HCT116 (cell line): ENCODE measurements around the gene DHRS2. TPM values are rescaled to one million over a fixed set of nuclear protein-coding genes. Genes with fewer than 3 reads are reported as not detected.

Experiments
- ATAC-seq: fragments of 200-7000 bp; cut with Tn5 transposase; 2 replicates; pipeline ENCODE4 v1.9.1; 2020; ENCODE audit warnings: mild to moderate bottlenecking, moderate library complexity
- BruUV-seq: library from RNA; stranded (reverse); fragments of 400-500 nt; replicated peaks from 2 replicates; lab custom pipeline; 2021; lab: Mats Ljungman, UMichigan
- CTCF ChIA-PET: fragments of 300-600 bp; sonication (Branson Sonifier 250); formaldehyde crosslinking; loops from one replicate; lab custom pipeline; 2021; ENCODE audit warnings: antibody characterized with exemption; lab: Charles Lee
- POLR2A ChIA-PET: fragments of 300-600, 350-600 bp; sonication (Branson Sonifier 250); formaldehyde crosslinking; loops from one replicate; lab custom pipeline; 2021; ENCODE audit warnings: antibody characterized with exemption; lab: Charles Lee
- RAD21 ChIA-PET, 2 experiments: fragments of 300-600 bp; sonication (Branson Sonifier 250); formaldehyde crosslinking; loops; one replicate each; lab custom pipeline; 2023; ENCODE audit warnings: low total read pairs in 2 of 2; ENCODE audit not compliant: uncharacterized antibody in 2 of 2, unreplicated experiment in 2 of 2, low non-redundant PET in 1 of 2; lab: Charles Lee
- DNase-seq: peaks from one replicate; pipeline ENCODE4 v3.0.0-alpha.2; 2010; ENCODE audit warnings: low read depth, low spot score
- H2AFZ ChIP-seq: fragments of 200-600 bp; shearing (Covaris generic), sonication (generic); 2 replicates; pipeline ENCODE4 v1.6.1; 2017; ENCODE audit warnings: low read depth, mixed run types, mixed read lengths, antibody characterized with exemption, low read length; ENCODE audit not compliant: poor library complexity, severe bottlenecking
- H3K27ac ChIP-seq: 2 replicates; pipeline ENCODE4 v1.5.1; 2012; ENCODE audit warnings: low read depth, low read length
- H3K27me3 ChIP-seq: fragments of 200-600 bp; sonication (generic); 2 replicates; pipeline ENCODE4 v1.6.1; 2016; ENCODE audit warnings: mixed run types, low read length, mixed read lengths; ENCODE audit not compliant: insufficient read depth
- H3K36me3 ChIP-seq, 2 experiments: fragments of 200-500 bp in 1 of 2; fragments of 200-600 bp in 1 of 2; sonication (Bioruptor generic) in 1 of 2; sonication (generic) in 1 of 2; 2 replicates each; pipeline versions ENCODE4 v1.5.1 to v1.6.1; 2014 to 2016; ENCODE audit warnings: low read length in 2 of 2, inconsistent platforms in 1 of 2, mixed read lengths in 1 of 2, mixed run types in 1 of 2; ENCODE audit not compliant: insufficient read depth in 2 of 2, control insufficient read depth in 1 of 2
- H3K4me1 ChIP-seq, 2 experiments: fragments of 200-600 bp in 1 of 2; sonication (generic) in 1 of 2; 2 replicates each; pipeline versions ENCODE4 v1.5.1 to v1.6.1; 2012 to 2017; ENCODE audit warnings: low read length in 2 of 2, inconsistent platforms in 1 of 2, mild to moderate bottlenecking in 1 of 2, mixed read lengths in 1 of 2, mixed run types in 1 of 2, moderate library complexity in 1 of 2; ENCODE audit not compliant: insufficient read depth in 2 of 2, control insufficient read depth in 1 of 2
- H3K4me2 ChIP-seq: fragments of 200-600 bp; sonication (generic); 2 replicates; pipeline ENCODE4 v1.6.1; 2017; ENCODE audit warnings: mixed run types, low read length, mixed read lengths
- H3K4me3 ChIP-seq, 2 experiments: fragments of 200-600 bp in 1 of 2; sonication (generic) in 1 of 2; replicated peaks in 1 of 2; 2 replicates each; pipeline ENCODE4 v1.5.1; 2011 to 2016; ENCODE audit warnings: low read length in 2 of 2, control low read depth in 1 of 2, low read depth in 1 of 2, mild to moderate bottlenecking in 1 of 2, mixed read lengths in 1 of 2, mixed run types in 1 of 2
- H3K79me2 ChIP-seq: fragments of 200-600 bp; sonication (generic); 2 replicates; pipeline ENCODE4 v1.6.1; 2017; ENCODE audit warnings: mild to moderate bottlenecking, mixed run types, low read length, moderate library complexity, mixed read lengths; ENCODE audit not compliant: insufficient read depth
- H3K9ac ChIP-seq: fragments of 200-600 bp; sonication (generic); 2 replicates; pipeline ENCODE4 v1.6.1; 2016; ENCODE audit warnings: low read length, mixed read lengths
- H3K9me2 ChIP-seq: fragments of 200-600 bp; sonication (generic), shearing (Covaris generic); 2 replicates; pipeline ENCODE4 v1.6.1; 2017; ENCODE audit warnings: mixed run types, mild to moderate bottlenecking, moderate library complexity; ENCODE audit not compliant: insufficient read depth
- H3K9me3 ChIP-seq, 2 experiments: fragments of 200-500 bp in 1 of 2; fragments of 200-600 bp in 1 of 2; sonication (Bioruptor generic) in 1 of 2; sonication (generic) in 1 of 2; 2 replicates each; pipeline ENCODE4 v1.6.1; 2014 to 2017; ENCODE audit warnings: low read length in 2 of 2, mixed read lengths in 2 of 2, inconsistent platforms in 1 of 2, low read depth in 1 of 2, mild to moderate bottlenecking in 1 of 2, mixed run types in 1 of 2, moderate library complexity in 1 of 2; ENCODE audit not compliant: control insufficient read depth in 1 of 2, insufficient read depth in 1 of 2
- H4K20me1 ChIP-seq: fragments of 200-600 bp; sonication (generic), shearing (Covaris generic); 2 replicates; pipeline ENCODE4 v1.6.1; 2017; ENCODE audit warnings: mixed run types, mild to moderate bottlenecking, moderate library complexity; ENCODE audit not compliant: insufficient read depth
- ATF3 ChIP-seq: IDR thresholded peaks from 2 replicates; pipeline ENCODE4 v1.6.1; 2012
- CBX3 ChIP-seq: IDR thresholded peaks from 2 replicates; pipeline ENCODE4 v1.6.1; 2012; ENCODE audit warnings: low read depth
- EGR1 ChIP-seq: IDR thresholded peaks from 2 replicates; pipeline ENCODE4 v1.6.1; 2012; ENCODE audit warnings: low read depth
- ELF1 ChIP-seq: IDR thresholded peaks from 2 replicates; pipeline ENCODE4 v1.6.1; 2012; ENCODE audit warnings: low read depth, borderline replicate concordance
- EZH2 ChIP-seq: fragments of 200-600 bp; sonication (generic); IDR thresholded peaks from 2 replicates; pipeline ENCODE4 v1.6.1; 2017; ENCODE audit warnings: antibody characterized with exemption, mixed run types
- EZH2phosphoT487 ChIP-seq: fragments of 200-600 bp; IDR thresholded peaks from 2 replicates; pipeline ENCODE4 v1.6.1; 2018; ENCODE audit warnings: antibody characterized with exemption, borderline replicate concordance
- FOSL1 ChIP-seq: IDR thresholded peaks from 2 replicates; pipeline ENCODE4 v1.6.1; 2012; ENCODE audit warnings: low read depth
- REST ChIP-seq: IDR thresholded peaks from 2 replicates; pipeline ENCODE4 v1.6.1; 2012; ENCODE audit warnings: low read depth
- SP1 ChIP-seq: IDR thresholded peaks from 2 replicates; pipeline ENCODE4 v1.6.1; 2012; ENCODE audit warnings: low read depth
- TCF7L2 ChIP-seq: IDR thresholded peaks from 2 replicates; pipeline ENCODE4 v1.7.0; 2011; ENCODE audit warnings: borderline replicate concordance, inconsistent platforms; ENCODE audit not compliant: insufficient read depth, insufficient read length; ENCODE audit errors: extremely low read depth
- YY1 ChIP-seq: IDR thresholded peaks from 2 replicates; pipeline ENCODE4 v1.6.1; 2011; ENCODE audit warnings: low read length, low read depth, moderate library complexity, mild to moderate bottlenecking; ENCODE audit not compliant: insufficient replicate concordance; ENCODE audit errors: extremely low read depth
- ZNF274 ChIP-seq: fragments of 200-500 bp; sonication (Bioruptor generic); IDR thresholded peaks from 2 replicates; pipeline ENCODE4 v1.6.1; 2014; ENCODE audit warnings: mild to moderate bottlenecking, low read depth, low read length, inconsistent platforms
- intact Hi-C: fragments of 100-400 bp; cut with micrococcal nuclease; formaldehyde crosslinking; loops from 2 replicates; pipeline ENCODE4 v1.10.0; 2022
- total RNA-seq: library from RNA; stranded (reverse); gene quantifications from one replicate; pipeline ENCODE4 v1.2.1, GENCODE V29; 2021; ENCODE audit not compliant: unreplicated experiment
- TF ChIP-seq, protein P1 (sequence below), 3 experiments: fragments of 200-600 bp in 1 of 3; sonication (generic) in 1 of 3; IDR thresholded peaks in 2 of 3; conservative IDR thresholded peaks in 1 of 3; 2 replicates each; pipeline ENCODE4 v1.5.1; 2012 to 2017; ENCODE audit warnings: low read depth in 2 of 3, low read length in 2 of 3, antibody characterized with exemption in 1 of 3, borderline replicate concordance in 1 of 3, control low read depth in 1 of 3, mild to moderate bottlenecking in 1 of 3, mixed read lengths in 1 of 3, mixed run types in 1 of 3, moderate library complexity in 1 of 3; ENCODE audit not compliant: insufficient read depth in 1 of 3

Gene DHRS2
- total RNA-seq, 1 experiment from 2014 or later = 10.0 TPM

DNA sequence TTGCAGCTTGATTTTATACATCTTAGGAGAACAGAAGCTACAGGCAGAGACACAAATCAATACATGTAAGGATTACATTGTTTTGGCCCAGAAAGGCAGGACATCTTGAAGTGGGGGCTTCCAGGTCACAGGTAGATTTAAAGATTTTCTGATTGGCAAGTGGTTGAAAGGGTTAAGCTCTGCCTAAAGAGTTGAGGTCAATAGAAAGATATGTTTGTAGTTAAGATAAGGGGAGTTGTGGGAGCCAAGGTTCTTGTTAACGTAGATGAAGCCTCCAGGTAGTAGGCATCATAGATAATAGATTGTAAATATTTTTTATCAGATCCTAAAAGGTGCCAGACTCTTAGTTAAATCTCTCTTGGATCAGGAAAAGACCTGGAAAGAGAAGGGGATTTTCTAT lies 5.5 kb upstream of the DHRS2 start:
- Histone ChIP-seq H3K27me3 (no peaks in the 10 kb centered on the region), H3K4me1 (peaks cover 6% of the 10 kb centered on the region in 2 experiments; a peak in 3 of 4 replicates), H3K9ac (no peak overlapping the region), H3K4me2 (no peak overlapping the region), H3K4me3 (no peak overlapping the region), H3K36me3 (no peaks in the 10 kb centered on the region), H2AFZ (no peak overlapping the region), H4K20me1 (no peaks in the 10 kb centered on the region), H3K27ac (no peak overlapping the region), H3K9me2 (no peaks in the 10 kb centered on the region), H3K79me2 (no peaks in the 10 kb centered on the region), H3K9me3 (peaks cover 2 to 7% of the 10 kb centered on the region in 2 experiments; a peak in 1 of 4 replicates)
- ChIA-PET POLR2A (no interaction called here), RAD21 (interaction anchor here in 1 of 2 experiments (1.6 kb wide), 1 partner anchor 42 kb away, joined by 4 read pairs; no protein-coding TSS in a partner anchor), CTCF (interaction anchor here (0.6 to 4.5 kb wide), 6 partner anchors 17 to 323 kb away, joined by 3 to 63 read pairs (median 12); partner anchors contain the start of gene DHRS4)
- ATAC-seq (no peak), DNase-seq (no peak)
- BruUV-seq = no TSS peak
- intact Hi-C loops = loop anchor here (5.0 kb wide), 1 partner anchor 282 kb away; no protein-coding TSS in a partner anchor
- TF ChIP-seq EGR1 = no peak
- no peak for TF ChIP-seq YY1
- no peak for TF ChIP-seq ZNF274
- no peak for TF ChIP-seq EZH2

- POLR2A ChIA-PET = interaction anchor here (1.1 to 1.2 kb wide), 3 partner anchors 9 to 279 kb away, joined by 3 to 5 read pairs (median 3); no protein-coding TSS in a partner anchor
These were observed 4.9 kb upstream of the DHRS2 start for GRCh38 chr14:23631234-23631633.

More at GRCh38 chr14:23631234-23631633, 4.9 kb upstream of the DHRS2 start:
- H3K9me2 ChIP-seq = no peaks in the 10 kb centered on the region
- no peak overlapping the region for H2AFZ ChIP-seq
- DNase-seq (no peak), ATAC-seq (no peak)
- CTCF ChIA-PET = interaction anchor here (0.8 to 4.5 kb wide), 27 partner anchors 10 to 668 kb away, joined by 3 to 63 read pairs (median 6); partner anchors contain the start of genes AP1G2 and DHRS4
- no peak overlapping the region for H3K4me2 ChIP-seq
- no peaks in the 10 kb centered on the region for H3K27me3 ChIP-seq
- RAD21 ChIA-PET = interaction anchor here (1.1 to 2.7 kb wide), 6 partner anchors 35 to 299 kb away, joined by 3 to 16 read pairs (median 4); no protein-coding TSS in a partner anchor
- TF ChIP-seq ELF1 (no peak), ATF3 (no peak), YY1 (no peak), FOSL1 (no peak), ZNF274 (no peak), EZH2 (no peak), REST (no peak), EZH2phosphoT487 (no peak), SP1 (no peak), TCF7L2 (no peak), CBX3 (no peak)
- TF ChIP-seq, protein P1, sequence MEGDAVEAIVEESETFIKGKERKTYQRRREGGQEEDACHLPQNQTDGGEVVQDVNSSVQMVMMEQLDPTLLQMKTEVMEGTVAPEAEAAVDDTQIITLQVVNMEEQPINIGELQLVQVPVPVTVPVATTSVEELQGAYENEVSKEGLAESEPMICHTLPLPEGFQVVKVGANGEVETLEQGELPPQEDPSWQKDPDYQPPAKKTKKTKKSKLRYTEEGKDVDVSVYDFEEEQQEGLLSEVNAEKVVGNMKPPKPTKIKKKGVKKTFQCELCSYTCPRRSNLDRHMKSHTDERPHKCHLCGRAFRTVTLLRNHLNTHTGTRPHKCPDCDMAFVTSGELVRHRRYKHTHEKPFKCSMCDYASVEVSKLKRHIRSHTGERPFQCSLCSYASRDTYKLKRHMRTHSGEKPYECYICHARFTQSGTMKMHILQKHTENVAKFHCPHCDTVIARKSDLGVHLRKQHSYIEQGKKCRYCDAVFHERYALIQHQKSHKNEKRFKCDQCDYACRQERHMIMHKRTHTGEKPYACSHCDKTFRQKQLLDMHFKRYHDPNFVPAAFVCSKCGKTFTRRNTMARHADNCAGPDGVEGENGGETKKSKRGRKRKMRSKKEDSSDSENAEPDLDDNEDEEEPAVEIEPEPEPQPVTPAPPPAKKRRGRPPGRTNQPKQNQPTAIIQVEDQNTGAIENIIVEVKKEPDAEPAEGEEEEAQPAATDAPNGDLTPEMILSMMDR (IDR thresholded peaks at IDR 0.05 in 2 of 3, conservative IDR thresholded peaks at IDR 0.05 in 1 of 3; ENCODE audit: borderline replicate concordance in 1 of 3, insufficient read depth in 1 of 3, low read depth in 2 of 3, low read length in 2 of 3) = no peak
- peaks cover 6% of the 10 kb centered on the region in 2 experiments; a peak in 3 of 4 replicates for H3K4me1 ChIP-seq
- intact Hi-C loops = loop anchor here (5.0 kb wide), 1 partner anchor 281 kb away; no protein-coding TSS in a partner anchor
- peak overlapping the region; percentile 29; the same call in 1 of the 2 replicates for H3K27ac ChIP-seq
- no peaks in the 10 kb centered on the region for H4K20me1 ChIP-seq
- no peak overlapping the region for H3K4me3 ChIP-seq
- H3K9me3 ChIP-seq = peaks cover 0 to 2% of the 10 kb centered on the region in 2 experiments; a peak in 1 of 4 replicates
- H3K9ac ChIP-seq = no peak overlapping the region
- no TSS peak for BruUV-seq
- H3K36me3 ChIP-seq = no peaks in the 10 kb centered on the region
- H3K79me2 ChIP-seq = no peaks in the 10 kb centered on the region
